ENCODE results near the gene TXNDC5.

GRCh38 chr6:7933794-7934193 is 23.2 kb upstream of the TXNDC5 start:
- TF ChIP-seq POLR2AphosphoS5 (IDR thresholded peaks at IDR 0.05; ENCODE audit: borderline replicate concordance, low read depth, low read length): no peak
- TF ChIP-seq EZH2 (IDR thresholded peaks at IDR 0.05): no peak
- no peak for TF ChIP-seq FOXP2 (optimal IDR thresholded peaks at IDR 0.05; ENCODE audit: control extremely low read depth, extremely low read length, insufficient read depth)

All from SK-N-MC (cell line).